Hepatic stellate cell (primary cell): ENCODE data around the gene PARD3.

ENCODE experiments used
- DNase-seq: peaks from one replicate; pipeline ENCODE4 v3.0.0; 2011; ENCODE audit warnings: low spot score

Gene PARD3

GRCh38 chr10:34181553-34182300, 633.4 kb downstream of the PARD3 start:
- no peak for DNase-seq

GRCh38 chr10:34180749-34181148, 634.3 kb downstream of the PARD3 start:
- DNase-seq: no peak

- no peak for DNase-seq
Observed at GRCh38 chr10:34179280-34179679, 635.8 kb downstream of the PARD3 start.

GRCh38 chr10:34178756-34179155, 636.3 kb downstream of the PARD3 start:
- DNase-seq: no peak

GRCh38 chr10:34178196-34178595, 636.9 kb downstream of the PARD3 start:
- DNase-seq: no peak

- DNase-seq: no peak
Observed at GRCh38 chr10:34177445-34177844, 637.7 kb downstream of the PARD3 start.

GRCh38 chr10:34176351-34176750, 638.7 kb downstream of the PARD3 start:
- no peak for DNase-seq

- no peak for DNase-seq
Observed at GRCh38 chr10:34175121-34175520, 640.0 kb downstream of the PARD3 start.

GRCh38 chr10:34172936-34173533, 642.1 kb downstream of the PARD3 start:
- no peak for DNase-seq

- no peak for DNase-seq
Observed at GRCh38 chr10:34171957-34172527, 643.1 kb downstream of the PARD3 start.

- DNase-seq: no peak
Observed at GRCh38 chr10:34169677-34170076, 645.4 kb downstream of the PARD3 start.

- DNase-seq: no peak
Observed at GRCh38 chr10:34169131-34169530, 646.0 kb downstream of the PARD3 start.

GRCh38 chr10:34168439-34168838, 646.7 kb downstream of the PARD3 start:
- no peak for DNase-seq

GRCh38 chr10:34166823-34167222, 648.3 kb downstream of the PARD3 start:
- DNase-seq: no peak

GRCh38 chr10:34166354-34166753, 648.7 kb downstream of the PARD3 start:
- DNase-seq: no peak

- DNase-seq: no peak
Observed at GRCh38 chr10:34164029-34164428, 651.1 kb downstream of the PARD3 start.

GRCh38 chr10:34163075-34163905, 651.8 kb downstream of the PARD3 start:
- no peak for DNase-seq

- no peak for DNase-seq
Observed at GRCh38 chr10:34161777-34162370, 653.2 kb downstream of the PARD3 start.

- no peak for DNase-seq
Observed at GRCh38 chr10:34160595-34160994, 654.5 kb downstream of the PARD3 start.

GRCh38 chr10:34157501-34157900, 657.6 kb downstream of the PARD3 start:
- no peak for DNase-seq

- DNase-seq: peak; percentile 31
Observed at GRCh38 chr10:34156781-34157425, 658.2 kb downstream of the PARD3 start.

GRCh38 chr10:34155812-34156211, 659.3 kb downstream of the PARD3 start:
- no peak for DNase-seq
